Retinal pigment epithelial cell (primary cell): Measurements from ENCODE around the gene RWDD4.

Experiments
- DNase-seq: peaks from one replicate; pipeline ENCODE4 v3.0.0-alpha.2; 2010; ENCODE audit warnings: low read depth
- H3K4me3 ChIP-seq: 2 replicates; pipeline ENCODE4 v1.5.1; 2011; ENCODE audit warnings: mild to moderate bottlenecking, low read length, control low read depth, moderate library complexity
- CTCF ChIP-seq: conservative IDR thresholded peaks from 2 replicates; pipeline ENCODE4 v1.5.1; 2011; ENCODE audit warnings: low read depth, low read length, control low read depth, inconsistent platforms

RWDD4 gene

GRCh38 chr4:183618681-183619080, 40.3 kb downstream of the RWDD4 start:
- H3K4me3 ChIP-seq, result peak overlapping the region; percentile 27
- no peak for TF ChIP-seq CTCF
- DNase-seq, result peak; percentile 88

GRCh38 chr4:183617075-183617474, 41.9 kb downstream of the RWDD4 start:
- DNase-seq, result no peak
- no peak for TF ChIP-seq CTCF
- H3K4me3 ChIP-seq, result no peak overlapping the region

GRCh38 chr4:183612329-183613250, 46.4 kb downstream of the RWDD4 start:
- H3K4me3 ChIP-seq, result no peak overlapping the region
- no peak for TF ChIP-seq CTCF
- no peak for DNase-seq

GRCh38 chr4:183611210-183611830, 47.7 kb downstream of the RWDD4 start:
- no peak for TF ChIP-seq CTCF
- no peak overlapping the region for H3K4me3 ChIP-seq
- no peak for DNase-seq

GRCh38 chr4:183610613-183611012, 48.4 kb downstream of the RWDD4 start:
- TF ChIP-seq CTCF, result no peak
- no peak for DNase-seq
- no peak overlapping the region for H3K4me3 ChIP-seq

- no peak for TF ChIP-seq CTCF
- no peak for DNase-seq
- H3K4me3 ChIP-seq, result no peak overlapping the region
These were observed 49.0 kb downstream of the RWDD4 start for GRCh38 chr4:183610033-183610432.

GRCh38 chr4:183609151-183609550, 49.8 kb downstream of the RWDD4 start:
- DNase-seq, result no peak
- no peak overlapping the region for H3K4me3 ChIP-seq
- no peak for TF ChIP-seq CTCF
